HG03139 (cell line): ENCODE results near the gene ABHD6.
"Not testable (repeated sequence)": the region's sequence is repeated elsewhere in the genome, so short reads cannot be mapped to it uniquely, and the experiment has no call there.

Experiments used
- ATAC-seq: cut with Tn5 transposase; IDR thresholded peaks from one replicate; pipeline ENCODE4 v1.9.1; 2021; ENCODE audit not compliant: unreplicated experiment

ABHD6 gene

GRCh38 chr3:58273362-58273761, 35.8 kb downstream of the ABHD6 start:
- not testable (repeated sequence) for ATAC-seq

GRCh38 chr3:58274027-58274614, 36.5 kb downstream of the ABHD6 start:
- no peak for ATAC-seq

- no peak for ATAC-seq
These were observed 43.5 kb downstream of the ABHD6 start for GRCh38 chr3:58281069-58281468.

DNA sequence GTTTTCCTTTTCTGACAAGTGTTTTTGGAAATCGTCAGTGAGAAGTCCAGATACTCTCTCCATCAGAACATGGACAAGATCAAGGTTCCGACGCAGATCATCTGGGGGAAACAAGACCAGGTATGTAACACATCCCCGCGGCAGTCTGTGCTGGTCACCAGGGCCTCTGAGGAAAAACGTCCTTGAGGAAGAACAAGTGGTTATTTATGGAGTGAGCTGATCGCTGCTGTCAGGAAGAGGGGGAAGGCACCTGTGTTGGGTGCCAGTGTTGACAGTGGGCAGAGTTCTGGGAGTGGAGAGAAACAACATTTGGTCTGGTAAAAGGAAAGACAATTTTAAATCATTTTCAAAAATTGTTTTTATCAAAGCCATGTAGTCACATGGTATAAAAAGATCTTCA, 47.7 kb downstream of the ABHD6 start:
- ATAC-seq: no peak

- no peak for ATAC-seq
These were observed 49.8 kb downstream of the ABHD6 start for GRCh38 chr3:58287354-58287753.

DNA sequence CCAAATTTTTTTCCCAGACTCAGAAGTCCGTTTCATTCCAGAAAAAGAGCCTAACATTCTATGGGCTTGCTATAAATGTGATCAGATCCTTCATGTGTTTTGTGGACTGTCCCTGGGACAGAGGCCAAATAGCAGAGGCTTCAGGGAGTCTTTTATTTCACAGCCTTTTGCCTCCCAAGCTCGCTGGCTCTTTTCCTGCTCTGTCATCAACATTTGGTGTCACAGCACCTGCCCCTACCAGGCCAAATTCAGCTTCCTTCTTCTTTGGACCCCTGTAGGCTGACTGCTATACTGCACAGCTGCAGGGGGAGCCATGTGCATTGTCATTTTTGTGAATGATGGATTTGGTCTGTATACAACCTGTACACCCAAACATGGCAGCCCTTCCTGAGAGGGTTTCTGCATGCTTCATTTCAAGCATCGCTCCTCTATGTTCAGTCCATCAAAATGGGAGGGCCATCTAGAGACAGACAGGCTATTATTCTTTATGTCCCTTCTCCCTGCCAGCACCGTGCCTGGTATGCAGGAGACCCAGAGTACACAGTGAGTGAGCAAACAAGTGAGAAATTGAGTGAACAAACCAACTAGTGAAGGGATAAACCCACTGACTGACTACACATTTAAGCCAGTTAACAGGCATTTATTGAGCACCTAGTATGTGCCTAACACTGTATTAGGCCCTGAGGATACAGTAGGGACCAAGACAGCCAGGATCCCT, 50.6 kb downstream of the ABHD6 start:
- ATAC-seq: no peak

DNA sequence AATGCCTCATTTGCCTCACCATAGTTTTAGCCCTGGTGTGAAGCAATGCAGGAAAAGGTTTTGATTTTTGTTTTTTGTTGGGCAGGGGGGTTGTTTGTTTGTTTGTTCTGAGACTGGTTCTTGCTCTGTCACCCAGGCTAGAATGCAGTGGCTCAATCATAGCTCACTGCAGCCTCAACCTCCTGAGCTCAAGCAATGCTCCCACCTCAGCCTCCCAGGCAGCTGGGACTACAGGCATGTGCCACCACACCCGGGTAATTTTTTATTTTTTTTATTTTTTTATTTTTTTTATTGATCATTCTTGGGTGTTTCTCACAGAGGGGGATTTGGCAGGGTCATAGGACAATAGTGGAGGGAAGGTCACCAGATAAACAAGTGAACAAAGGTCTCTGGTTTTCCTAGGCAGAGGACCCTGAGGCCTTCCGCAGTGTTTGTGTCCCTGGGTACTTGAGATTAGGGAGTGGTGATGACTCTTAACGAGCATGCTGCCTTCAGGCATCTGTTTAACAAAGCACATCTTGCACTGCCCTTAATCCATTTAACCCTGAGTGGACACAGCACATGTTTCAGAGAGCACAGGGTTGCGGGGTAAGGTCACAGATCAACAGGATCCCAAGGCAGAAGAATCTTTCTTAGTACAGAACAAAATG, 51.5 kb downstream of the ABHD6 start:
- ATAC-seq: not testable (repeated sequence)

GRCh38 chr3:58290446-58290845, 52.9 kb downstream of the ABHD6 start:
- ATAC-seq: not testable (repeated sequence)

- ATAC-seq: no peak
These were observed 54.2 kb downstream of the ABHD6 start for GRCh38 chr3:58291671-58292338.

DNA sequence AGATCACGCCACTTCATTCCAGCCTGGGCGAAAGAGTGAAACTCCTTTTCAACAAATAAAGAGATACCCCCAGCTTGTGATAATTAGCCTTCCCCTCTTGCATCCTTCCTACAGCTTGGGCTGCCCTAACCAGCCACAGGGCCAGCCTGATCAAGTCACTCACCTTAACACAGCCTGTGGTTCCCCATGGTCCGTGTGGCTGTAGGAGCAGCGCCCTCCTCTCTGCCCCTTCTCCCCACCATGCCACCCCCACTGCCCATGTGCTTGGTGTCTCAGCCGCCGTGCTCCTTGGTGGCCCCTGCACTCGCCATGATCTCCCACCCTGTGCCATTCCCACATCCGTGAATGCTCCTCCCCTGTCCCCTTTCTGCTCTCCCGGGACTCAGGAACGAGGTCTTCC, 55.3 kb downstream of the ABHD6 start:
- no peak for ATAC-seq

DNA sequence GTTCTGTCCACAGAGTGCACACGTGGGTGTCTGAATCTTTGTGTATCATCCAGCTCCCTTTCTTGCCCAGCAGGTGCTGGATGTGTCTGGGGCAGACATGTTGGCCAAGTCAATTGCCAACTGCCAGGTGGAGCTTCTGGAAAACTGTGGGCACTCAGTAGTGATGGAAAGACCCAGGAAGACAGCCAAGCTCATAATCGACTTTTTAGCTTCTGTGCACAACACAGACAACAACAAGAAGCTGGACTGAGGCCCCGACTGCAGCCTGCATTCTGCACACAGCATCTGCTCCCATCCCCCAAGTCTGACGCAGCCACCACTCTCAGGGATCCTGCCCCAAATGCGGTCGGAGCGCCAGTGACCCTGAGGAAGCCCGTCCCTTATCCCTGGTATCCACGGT, 55.9 kb downstream of the ABHD6 start:
- no peak for ATAC-seq

DNA sequence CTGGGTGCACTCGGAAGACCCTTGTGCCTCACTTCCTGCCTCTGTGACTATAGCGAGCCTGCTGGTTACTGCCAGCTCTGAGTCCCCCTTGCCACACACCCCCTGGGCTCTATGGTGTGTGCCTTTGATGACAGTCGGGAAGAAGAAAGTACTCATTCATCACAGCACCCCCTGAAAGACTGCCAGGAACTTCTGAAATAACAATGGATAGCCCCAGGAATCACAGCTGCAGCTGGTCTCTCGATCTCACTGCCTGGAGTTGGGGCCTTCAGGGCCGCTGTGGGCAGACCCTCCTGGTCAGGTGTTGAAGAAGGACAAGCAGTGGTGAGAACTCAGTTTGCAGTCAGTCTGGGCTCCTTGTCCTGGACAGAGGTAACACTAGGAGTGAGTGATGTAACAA, 58.7 kb downstream of the ABHD6 start:
- ATAC-seq: no peak

DNA sequence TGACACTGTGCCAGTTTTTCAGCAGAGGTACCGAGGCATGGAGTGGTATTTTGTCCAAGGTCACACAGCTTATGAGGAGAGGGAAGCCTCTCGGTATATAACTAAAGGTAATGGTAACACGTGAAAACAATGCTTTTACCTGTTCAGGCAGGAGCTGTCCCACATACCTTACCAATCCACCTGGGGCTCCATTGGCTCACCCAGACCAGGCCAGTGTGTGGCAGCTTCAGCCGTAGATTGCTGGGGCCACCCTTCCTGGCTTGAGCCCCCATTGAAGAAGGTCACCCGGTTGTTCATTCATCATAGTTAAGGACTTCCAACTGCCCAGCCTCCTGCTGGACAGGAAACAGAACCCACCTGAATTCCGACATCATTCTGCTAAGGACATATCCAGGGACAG, 59.3 kb downstream of the ABHD6 start:
- no peak for ATAC-seq

- no peak for ATAC-seq
These were observed 60.6 kb downstream of the ABHD6 start for GRCh38 chr3:58298190-58298589.

DNA sequence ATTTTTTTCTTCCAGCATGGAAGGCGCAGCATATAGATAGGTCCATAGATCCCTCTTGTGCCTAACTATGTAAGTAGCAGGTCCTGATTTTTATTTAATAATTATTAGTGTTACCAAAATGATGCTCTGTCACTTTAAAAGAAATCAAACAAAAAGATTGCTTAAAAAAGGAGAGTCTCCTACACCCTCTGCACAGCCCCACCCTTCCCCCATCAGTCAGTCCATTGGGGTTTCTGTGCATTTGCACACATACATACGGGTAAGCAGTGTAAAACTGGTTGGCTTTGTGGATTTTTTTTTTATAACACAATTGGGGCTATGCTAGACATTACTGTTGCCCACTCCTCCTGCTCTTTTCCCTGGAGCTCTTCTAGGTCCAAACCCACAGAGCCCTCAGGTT, 61.5 kb downstream of the ABHD6 start:
- no peak for ATAC-seq

DNA sequence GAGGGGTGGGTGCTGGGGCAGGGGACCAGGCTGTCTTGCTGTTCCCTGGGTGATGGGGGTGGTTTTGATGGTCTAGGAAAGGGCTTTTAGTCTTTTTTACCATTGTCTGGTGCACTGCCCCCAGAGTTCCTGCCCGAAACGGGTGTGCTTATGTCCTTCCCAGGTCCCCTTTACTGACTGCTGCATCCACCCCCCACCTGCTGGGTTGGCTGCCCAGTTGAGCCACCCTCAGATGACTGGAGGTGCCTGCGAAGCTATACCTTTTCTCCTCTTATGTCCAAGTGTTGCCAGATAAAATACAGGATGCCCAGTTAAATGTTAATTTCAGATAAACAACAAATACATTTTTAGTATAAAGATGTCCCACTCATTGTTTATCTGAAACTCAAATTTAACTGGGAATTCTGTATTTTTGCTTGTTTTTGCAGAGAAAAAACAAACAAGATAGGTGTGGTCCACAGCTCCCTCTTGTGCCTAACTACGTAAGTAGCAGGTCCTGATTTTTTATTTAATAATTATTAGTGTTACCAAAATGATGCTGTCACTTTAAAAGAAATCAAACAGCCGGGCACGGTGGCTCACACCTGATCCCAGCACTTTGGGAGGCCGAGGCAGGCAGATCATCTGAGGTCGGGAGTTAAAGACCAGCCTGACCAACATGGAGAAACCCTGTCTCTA, 62.4 kb downstream of the ABHD6 start:
- ATAC-seq: no peak

- peak; percentile 81 for ATAC-seq
These were observed 68.5 kb downstream of the ABHD6 start, which contains the start of the genes HTD2 and RPP14 for GRCh38 chr3:58305882-58306711. TSS of gene HTD2 (plus strand) at chr3:58306520. CDS start at chr3:58317614, 11,094 bp downstream. TSS of gene RPP14 (plus strand) at chr3:58306245. CDS start at chr3:58310330, 4,085 bp downstream.

GRCh38 chr3:58307639-58308215, 70.1 kb downstream of the ABHD6 start:
- no peak for ATAC-seq

- ATAC-seq: no peak
These were observed 71.1 kb downstream of the ABHD6 start for GRCh38 chr3:58308728-58309127.

DNA sequence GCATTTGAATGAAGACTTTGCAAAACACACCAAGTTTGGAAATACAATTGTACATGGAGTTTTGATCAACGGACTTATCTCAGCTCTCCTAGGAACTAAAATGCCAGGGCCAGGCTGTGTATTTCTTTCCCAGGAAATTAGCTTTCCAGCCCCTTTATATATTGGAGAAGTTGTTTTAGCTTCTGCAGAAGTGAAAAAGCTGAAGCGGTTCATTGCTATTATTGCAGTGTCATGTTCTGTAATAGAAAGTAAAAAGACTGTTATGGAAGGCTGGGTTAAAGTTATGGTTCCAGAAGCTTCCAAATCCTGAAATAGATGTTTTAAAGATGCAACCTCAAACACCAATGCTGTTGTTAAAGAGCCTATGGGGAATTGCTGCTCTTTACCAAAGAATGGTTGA, 80.2 kb downstream of the ABHD6 start:
- ATAC-seq: no peak
